ENCODE data around the gene ATP8B1. TPM values are rescaled to one million over a fixed set of nuclear protein-coding genes. Genes with fewer than 3 reads are reported as not detected.

The ATP8B1 gene
- total RNA-seq, 4 donors from 2014 or later: 1.6 to 4.2 (median 2.6) TPM

DNA sequence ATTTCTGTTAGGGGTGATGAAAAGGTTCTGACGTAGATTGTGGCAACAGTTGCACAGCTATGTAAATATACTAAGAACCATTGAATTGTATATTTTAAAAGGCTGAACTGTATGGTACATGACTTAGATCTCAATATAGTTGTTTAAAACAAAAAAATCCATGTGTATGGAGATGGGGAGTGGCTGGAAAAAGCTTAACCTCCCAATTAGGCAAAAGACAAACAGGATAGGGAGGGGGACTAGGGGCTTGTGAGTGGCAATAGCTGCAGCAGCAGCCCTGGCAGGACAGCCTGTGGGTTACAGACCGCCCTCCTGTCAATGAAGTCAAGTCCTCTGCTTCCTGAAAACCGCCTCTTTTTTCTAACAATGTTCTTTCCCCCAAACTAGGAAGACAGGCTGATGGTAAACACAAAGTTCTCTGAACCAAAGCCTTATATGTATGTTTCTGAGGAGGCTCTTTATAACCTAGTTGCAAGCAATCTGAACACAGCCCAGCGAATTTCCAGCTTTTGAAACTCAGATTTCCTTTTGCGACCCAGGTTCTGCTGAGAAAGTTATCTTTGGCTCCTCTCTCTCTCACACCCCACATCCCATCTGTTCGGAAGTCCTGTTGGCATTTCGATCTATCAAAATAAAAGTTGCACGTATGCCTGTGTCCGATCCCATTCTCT lies 10.3 kb downstream of the ATP8B1 start:
- Histone ChIP-seq H3K4me3 (peak overlapping the region; percentile 2 to 21 (median 16)), H3K9me3 (no peaks in the 10 kb centered on the region), H3K36me3 (no peaks in the 10 kb centered on the region), H3K27ac (peak overlapping the region; percentile 17 to 66 (median 51)), H3K27me3 (no peaks in the 10 kb centered on the region), H3K4me1 (peaks cover 22 to 28% of the 10 kb centered on the region in 2 donors)
- ATAC-seq (peak; percentile 22 to 38), DNase-seq (no peak)
- intact Hi-C loops (cut with DNase I; ENCODE audit: low total_unique reads): no loop called here
- TF ChIP-seq, protein P1, sequence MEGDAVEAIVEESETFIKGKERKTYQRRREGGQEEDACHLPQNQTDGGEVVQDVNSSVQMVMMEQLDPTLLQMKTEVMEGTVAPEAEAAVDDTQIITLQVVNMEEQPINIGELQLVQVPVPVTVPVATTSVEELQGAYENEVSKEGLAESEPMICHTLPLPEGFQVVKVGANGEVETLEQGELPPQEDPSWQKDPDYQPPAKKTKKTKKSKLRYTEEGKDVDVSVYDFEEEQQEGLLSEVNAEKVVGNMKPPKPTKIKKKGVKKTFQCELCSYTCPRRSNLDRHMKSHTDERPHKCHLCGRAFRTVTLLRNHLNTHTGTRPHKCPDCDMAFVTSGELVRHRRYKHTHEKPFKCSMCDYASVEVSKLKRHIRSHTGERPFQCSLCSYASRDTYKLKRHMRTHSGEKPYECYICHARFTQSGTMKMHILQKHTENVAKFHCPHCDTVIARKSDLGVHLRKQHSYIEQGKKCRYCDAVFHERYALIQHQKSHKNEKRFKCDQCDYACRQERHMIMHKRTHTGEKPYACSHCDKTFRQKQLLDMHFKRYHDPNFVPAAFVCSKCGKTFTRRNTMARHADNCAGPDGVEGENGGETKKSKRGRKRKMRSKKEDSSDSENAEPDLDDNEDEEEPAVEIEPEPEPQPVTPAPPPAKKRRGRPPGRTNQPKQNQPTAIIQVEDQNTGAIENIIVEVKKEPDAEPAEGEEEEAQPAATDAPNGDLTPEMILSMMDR (IDR thresholded peaks at IDR 0.05 in 4 of 5, conservative IDR thresholded peaks at IDR 0.05 in 1 of 5): no peak
- peak in 1 of 2 donors; percentile 15 for TF ChIP-seq POLR2A (IDR thresholded peaks at IDR 0.05)
- in situ Hi-C loops (cut with MboI; ENCODE audit: low sequenced_read_pairs in 4 of 4): no loop called here

DNA sequence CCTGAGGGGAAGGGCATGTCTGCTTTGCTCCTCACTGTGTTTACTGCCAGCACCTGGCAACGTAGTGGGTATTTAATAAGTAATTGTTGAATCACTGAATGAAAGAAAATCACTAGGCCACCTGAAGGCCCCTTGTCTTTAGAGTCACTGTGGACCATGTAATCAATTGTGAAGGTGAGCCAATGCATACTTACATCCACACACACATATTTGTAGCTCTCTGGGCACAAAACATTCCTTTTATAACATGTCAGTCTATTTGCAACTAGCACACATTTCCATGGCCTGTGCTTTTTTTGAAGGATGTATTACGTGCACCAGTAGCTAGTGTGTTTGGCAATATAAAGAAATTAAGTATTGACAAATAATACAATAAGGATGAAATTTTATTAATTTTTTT lies 11.2 kb downstream of the ATP8B1 start:
- DNase-seq: no peak
- no peak for ATAC-seq
- H3K27me3 ChIP-seq: no peaks in the 10 kb centered on the region
- TF ChIP-seq, protein P1 (IDR thresholded peaks at IDR 0.05 in 4 of 5, conservative IDR thresholded peaks at IDR 0.05 in 1 of 5): no peak
- TF ChIP-seq POLR2A (IDR thresholded peaks at IDR 0.05): no peak
- in situ Hi-C loops (cut with MboI; ENCODE audit: low sequenced_read_pairs in 4 of 4): no loop called here
- H3K4me3 ChIP-seq: no peak overlapping the region
- H3K36me3 ChIP-seq: no peaks in the 10 kb centered on the region
- H3K9me3 ChIP-seq: no peaks in the 10 kb centered on the region
- intact Hi-C loops (cut with DNase I; ENCODE audit: low total_unique reads): no loop called here
- H3K27ac ChIP-seq: peak overlapping the region; percentile 17 to 66 (median 51)
- H3K4me1 ChIP-seq: peaks cover 22 to 25% of the 10 kb centered on the region in 2 donors

DNA sequence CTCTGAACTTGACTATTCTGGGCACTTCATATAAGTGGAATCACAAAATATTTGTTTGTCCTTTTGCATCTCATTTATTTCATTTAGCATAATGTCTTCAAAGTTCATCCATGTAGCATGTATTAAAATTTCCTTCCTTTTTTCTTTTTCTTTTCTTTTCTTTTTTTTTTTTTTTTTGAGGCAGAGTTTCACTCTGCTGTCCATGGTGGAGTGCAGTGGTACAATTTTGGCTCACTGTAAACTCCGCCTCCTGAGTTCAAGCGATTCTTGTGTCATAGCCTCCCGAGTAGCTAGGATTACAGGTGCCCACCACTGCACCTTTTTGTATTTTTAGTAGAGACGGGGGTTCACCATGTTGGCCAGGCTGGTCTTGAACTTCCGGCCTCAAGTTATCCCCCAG lies 11.9 kb downstream of the ATP8B1 start:
- intact Hi-C loops (cut with DNase I; ENCODE audit: low total_unique reads): no loop called here

DNA sequence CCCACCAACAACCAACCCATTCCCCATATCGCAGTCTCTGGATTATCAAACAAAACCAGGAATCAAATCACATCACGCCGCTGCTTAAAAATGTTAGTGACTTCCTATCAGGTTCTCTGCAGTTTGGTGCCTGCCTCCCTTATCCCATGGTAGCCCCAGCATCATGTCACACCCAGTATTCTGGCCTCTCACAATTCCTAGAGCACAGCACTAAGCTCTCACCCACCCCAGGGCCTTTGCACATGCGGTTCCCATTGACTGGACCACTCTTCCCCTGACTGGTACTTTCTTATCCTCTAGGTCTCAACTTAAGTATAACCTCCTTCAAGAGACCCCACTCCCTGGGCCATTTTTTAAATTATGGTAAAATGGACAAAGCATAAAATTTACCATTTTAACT lies 12.8 kb downstream of the ATP8B1 start:
- Histone ChIP-seq H3K36me3 (no peaks in the 10 kb centered on the region), H3K9me3 (no peaks in the 10 kb centered on the region), H3K27ac (no peak overlapping the region), H3K4me1 (peaks cover 24 to 25% of the 10 kb centered on the region in 2 donors), H3K4me3 (no peak overlapping the region), H3K27me3 (no peaks in the 10 kb centered on the region)
- TF ChIP-seq, protein P1 (IDR thresholded peaks at IDR 0.05 in 4 of 5, conservative IDR thresholded peaks at IDR 0.05 in 1 of 5): no peak
- TF ChIP-seq POLR2A (IDR thresholded peaks at IDR 0.05): no peak
- intact Hi-C loops (cut with DNase I; ENCODE audit: low total_unique reads): no loop called here
- ATAC-seq: no peak
- DNase-seq: no peak
- in situ Hi-C loops (cut with MboI; ENCODE audit: low sequenced_read_pairs in 4 of 4): no loop called here

More for the DNA sequence above, 11.9 kb downstream of the ATP8B1 start:
- no peaks in the 10 kb centered on the region for H3K9me3 ChIP-seq
- in situ Hi-C loops (cut with MboI; ENCODE audit: low sequenced_read_pairs in 4 of 4): no loop called here
- no peak overlapping the region for H3K27ac ChIP-seq
- no peaks in the 10 kb centered on the region for H3K36me3 ChIP-seq
- H3K4me1 ChIP-seq: peaks cover 22 to 25% of the 10 kb centered on the region in 2 donors
- no peak overlapping the region for H3K4me3 ChIP-seq
- no peaks in the 10 kb centered on the region for H3K27me3 ChIP-seq
- no peak for DNase-seq
- TF ChIP-seq POLR2A (IDR thresholded peaks at IDR 0.05): no peak
- TF ChIP-seq, protein P1 (IDR thresholded peaks at IDR 0.05 in 4 of 5, conservative IDR thresholded peaks at IDR 0.05 in 1 of 5): no peak
- no peak for ATAC-seq

Data from gastrocnemius medialis (tissue), 4 donors.